Inflammatory macrophage (primary cell): Measurements from ENCODE around the gene SLCO1A2.
"Not testable (repeated sequence)": the region's sequence is repeated elsewhere in the genome, so short reads cannot be mapped to it uniquely, and the experiment has no call there.

Experiments
- DNase-seq, 2 donors: peaks; one replicate each; pipeline ENCODE4 v3.0.0-alpha.2; 2020 to 2022
- total RNA-seq, 18 experiments: gene quantifications; one replicate each; lab custom pipeline; 2026; ENCODE audit warnings: mixed read lengths in 6 of 18, inconsistent platforms in 2 of 18; lab: John Stamatoyannopoulos, UW

Gene SLCO1A2, protein sequence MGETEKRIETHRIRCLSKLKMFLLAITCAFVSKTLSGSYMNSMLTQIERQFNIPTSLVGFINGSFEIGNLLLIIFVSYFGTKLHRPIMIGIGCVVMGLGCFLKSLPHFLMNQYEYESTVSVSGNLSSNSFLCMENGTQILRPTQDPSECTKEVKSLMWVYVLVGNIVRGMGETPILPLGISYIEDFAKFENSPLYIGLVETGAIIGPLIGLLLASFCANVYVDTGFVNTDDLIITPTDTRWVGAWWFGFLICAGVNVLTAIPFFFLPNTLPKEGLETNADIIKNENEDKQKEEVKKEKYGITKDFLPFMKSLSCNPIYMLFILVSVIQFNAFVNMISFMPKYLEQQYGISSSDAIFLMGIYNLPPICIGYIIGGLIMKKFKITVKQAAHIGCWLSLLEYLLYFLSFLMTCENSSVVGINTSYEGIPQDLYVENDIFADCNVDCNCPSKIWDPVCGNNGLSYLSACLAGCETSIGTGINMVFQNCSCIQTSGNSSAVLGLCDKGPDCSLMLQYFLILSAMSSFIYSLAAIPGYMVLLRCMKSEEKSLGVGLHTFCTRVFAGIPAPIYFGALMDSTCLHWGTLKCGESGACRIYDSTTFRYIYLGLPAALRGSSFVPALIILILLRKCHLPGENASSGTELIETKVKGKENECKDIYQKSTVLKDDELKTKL
- 0 to 0.49 (median 0.02) reads per million in 18 experiments for total RNA-seq

DNA sequence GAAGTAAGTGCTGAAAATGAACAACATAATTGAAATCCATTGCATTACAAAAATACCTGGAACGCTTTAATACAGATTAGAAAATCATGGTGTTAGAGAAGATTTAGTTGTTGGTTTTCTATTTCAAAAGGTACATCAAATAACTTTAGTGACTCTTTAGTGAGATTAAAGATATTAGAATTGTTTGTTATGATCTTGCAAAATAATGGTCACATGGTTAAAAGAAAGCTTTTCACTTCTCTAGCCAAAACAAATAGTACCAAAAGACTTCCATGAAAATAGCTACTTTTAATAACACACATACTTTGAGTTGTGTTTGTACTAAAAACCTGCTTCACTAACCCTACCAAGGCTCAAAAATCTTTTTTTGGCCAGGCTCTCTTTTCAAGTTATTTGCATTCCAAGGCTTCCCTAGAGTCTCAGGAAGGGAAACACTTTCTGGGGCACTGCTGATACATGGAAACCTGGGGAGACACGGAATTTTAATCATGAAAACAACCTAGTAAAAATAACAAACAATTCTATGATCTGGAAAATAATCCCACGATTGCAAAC, at the start of gene SLCO1A2:
Gene SLCO1A2, minus strand, starts transcription at position 147 of the 555 bp plus-strand sequence. CDS start 270 bp downstream, outside the sequence.
- DNase-seq, result no peak

DNA sequence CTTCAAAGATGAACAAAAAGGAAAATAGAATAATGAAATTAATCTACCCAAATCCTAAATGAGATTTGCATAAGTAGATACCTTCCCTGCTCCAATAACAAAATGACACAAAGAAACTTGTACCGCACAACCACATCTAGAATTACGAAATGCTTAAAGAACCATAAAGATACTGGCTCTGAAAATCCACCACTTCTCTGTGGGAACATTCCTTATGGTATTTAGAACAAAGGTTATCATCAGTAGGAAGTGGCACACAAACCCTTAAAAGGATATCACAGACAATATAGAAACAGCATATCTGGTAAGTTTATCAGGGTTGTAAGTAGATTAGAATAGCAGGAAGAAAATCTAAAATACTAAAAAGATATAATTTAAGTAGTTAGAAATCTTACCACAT, 49.5 kb upstream of the SLCO1A2 start:
- DNase-seq, result no peak

DNA sequence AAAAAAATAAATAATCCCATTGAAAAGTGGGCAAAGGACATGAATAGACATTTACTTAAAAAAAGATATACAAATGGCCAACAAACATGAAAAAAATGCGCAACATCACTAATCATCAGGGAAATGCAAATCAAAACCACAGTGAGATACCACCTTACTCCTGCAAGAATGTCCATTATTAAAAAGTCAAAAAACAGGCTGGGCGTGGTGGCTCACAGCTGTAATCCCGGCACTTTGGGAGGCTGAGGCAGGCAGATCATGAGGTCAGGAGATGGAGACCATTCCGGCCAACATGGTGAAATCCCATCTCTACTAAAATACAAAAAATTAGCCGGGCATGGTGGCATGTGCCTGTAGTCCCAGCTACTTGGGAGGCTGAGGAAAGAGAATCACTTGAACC, 46.6 kb upstream of the SLCO1A2 start:
- not testable (repeated sequence) for DNase-seq

DNA sequence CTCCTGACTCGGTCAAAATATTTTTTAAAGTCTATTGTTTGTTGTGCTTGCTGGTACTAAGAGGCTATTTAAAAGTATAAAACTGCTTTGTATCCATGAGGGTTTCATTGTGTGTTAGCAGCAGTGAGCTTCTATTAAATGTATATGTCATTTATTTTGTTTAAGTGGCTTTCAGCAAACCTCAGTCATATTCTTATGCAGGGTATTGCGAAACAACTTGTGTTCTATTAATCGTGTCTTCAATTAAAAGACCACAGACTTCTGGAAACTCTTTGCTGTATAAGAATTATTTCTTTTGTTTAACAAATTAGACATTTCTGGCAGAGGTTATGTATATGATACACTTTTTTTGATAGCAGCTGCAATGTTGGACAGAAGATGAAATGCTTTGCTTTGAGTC, 44.5 kb upstream of the SLCO1A2 start:
- DNase-seq, result no peak

DNA sequence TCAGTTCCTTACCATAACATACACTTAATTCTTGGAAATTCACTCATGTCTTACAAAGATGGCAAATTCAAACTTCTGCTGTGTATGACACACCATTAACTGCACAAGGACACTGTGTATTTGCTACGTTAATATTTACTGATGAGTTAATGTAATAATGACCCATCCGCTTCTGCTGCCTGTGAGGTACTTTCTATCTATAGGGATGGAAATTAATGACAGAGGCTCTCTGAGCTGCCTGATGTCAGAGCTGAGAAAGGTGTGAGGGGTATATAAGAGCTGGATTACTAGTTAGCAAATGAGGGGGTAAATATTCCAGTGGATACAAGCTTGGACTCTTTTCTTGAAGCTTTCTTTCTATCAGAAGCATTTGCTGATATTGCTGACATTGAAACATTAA, 37.9 kb upstream of the SLCO1A2 start, which contains the start of gene IAPP:
Gene IAPP, plus strand, starts transcription at position 301 of the 400 bp plus-strand sequence. CDS start 450 bp downstream, outside the sequence.
- no peak for DNase-seq

DNA sequence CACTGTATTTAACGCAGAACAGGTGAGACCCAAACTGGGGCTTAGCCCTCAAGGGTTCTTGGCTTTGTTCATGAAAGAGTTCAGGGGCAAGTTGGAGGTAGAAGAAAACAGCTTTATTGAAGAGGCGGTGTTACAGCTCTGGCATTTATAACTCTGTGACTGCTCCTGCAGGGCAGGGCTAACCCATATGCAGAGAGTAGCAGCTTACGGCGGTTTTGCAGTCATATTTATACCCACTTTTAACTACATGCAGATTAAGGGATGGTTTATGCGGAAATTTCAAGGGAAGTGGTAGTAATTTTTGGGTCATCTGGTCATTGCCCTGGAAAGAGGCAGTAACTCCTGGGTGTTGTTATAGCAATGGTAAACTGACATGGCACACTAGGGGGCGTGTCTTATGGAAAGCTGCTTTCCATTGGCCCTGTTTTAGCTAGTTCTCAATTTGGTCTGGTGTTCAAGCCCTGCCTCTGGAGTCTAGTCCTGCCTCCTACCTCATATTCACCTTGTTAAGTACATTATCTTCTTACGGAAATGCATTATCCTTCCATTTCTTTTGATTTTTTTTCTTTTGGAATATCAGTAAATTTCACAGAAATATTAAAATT, 36.2 kb upstream of the SLCO1A2 start:
- DNase-seq, result no peak

DNA sequence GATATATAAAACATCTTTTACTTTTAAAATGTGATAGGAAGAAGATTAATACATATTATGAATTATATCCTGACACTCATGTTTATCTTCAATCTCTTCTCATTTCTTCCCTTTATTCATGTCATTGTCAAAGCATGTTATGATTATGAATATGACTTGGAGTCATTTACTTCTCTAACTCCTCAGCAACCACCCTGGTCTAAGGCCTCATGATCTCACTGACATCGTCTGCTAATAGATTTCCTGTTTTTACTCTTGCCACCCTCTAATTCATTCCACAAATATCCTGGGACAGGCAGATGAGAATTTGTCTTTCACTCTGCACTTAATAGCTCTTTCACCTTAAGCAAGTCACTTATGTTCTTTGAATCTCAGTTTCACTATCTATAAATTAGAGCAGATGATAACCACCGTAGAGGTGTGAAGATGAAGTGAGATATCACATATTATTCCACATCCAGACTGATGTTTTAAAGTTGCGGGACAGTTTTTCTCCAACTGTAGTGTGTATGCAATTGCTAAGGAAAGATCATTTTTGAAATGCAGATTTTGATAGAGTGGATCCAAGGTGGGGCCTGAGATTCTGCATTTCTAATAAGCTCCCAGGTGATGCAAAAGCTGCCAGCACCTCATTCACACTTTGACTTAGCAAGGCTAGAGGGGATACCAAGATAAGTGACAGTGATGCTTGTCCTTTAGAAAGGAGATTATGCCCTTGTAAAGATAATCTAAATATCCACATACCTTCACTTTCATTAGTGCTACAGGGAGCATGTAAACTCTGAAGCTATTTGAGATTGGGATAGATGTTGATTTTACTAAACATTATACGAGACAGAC, 34.6 kb upstream of the SLCO1A2 start:
- no peak for DNase-seq

DNA sequence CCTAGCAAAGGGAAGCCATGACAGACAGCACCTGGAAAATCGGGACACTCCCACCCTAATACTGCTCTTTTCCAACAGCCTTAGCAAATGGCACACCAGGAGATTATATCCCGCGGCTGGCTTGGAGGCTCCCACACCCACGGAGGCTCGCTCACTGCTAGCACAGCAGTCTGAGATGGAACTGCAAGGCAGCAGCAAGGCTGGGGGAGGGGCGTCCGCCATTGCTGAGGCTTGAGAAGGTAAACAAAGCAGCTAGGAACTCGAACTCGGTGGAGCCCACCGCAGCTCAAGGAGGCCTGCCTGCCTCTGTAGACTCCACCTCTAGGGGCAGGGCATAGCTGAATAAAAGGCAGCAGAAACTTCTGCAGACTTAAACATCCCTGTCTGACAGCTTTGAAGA, 25.9 kb upstream of the SLCO1A2 start:
- DNase-seq, result not testable (repeated sequence)

DNA sequence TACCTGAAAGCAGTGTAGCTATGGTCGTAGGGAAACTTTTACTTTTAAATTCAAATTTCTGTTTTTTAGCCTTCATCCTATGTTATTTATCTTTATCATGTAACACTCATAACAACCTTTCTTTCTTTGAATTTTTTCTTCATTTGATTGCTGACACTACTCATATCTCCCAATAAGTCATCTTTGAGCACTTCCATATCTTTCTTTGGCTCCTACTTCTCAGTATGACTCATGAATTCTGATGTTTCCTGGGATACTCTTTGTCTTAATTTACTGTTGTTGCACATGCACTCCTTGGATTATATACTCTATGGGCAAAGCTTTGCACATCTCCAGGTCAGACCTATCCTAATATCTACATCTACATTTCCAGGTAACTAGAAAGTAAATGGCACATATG, 19.9 kb upstream of the SLCO1A2 start:
- no peak for DNase-seq

DNA sequence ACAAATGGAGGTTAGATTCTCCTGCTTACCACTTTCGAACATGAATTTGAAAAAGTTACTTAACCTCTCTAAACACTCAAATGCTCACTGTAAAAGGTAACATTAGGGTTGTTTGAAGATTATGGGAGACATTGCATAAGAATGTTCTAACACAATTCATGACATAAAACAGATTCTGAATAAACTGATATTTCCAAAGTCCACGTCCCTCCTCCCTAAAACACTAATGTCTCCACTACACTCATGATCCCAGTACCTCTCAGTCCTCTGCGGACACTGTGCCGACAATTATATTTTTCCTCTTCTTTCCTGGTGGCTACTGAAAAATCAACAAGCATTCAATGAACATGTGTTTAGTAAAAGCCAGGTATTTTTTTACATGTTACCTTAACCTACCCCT, 19.2 kb upstream of the SLCO1A2 start:
- no peak for DNase-seq

DNA sequence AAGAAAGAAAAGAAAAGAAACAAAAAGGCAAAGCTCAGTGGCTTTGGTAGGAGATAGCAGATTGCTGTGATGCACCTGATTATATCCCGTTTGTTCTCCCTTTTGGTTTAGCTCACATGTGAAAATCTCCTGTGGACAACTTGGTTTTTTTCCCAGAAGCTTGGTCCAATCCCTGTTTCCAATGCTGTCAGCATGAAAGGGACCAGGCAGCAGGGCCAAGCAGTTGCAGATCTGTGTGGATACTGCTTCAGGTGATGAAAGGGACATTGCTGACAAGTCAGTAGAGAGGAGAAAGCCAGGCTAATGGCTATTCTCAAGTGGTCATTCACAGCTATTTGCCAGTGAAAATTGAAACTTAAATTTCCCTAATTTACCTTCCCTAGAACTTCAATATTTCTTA, 18.8 kb upstream of the SLCO1A2 start:
- no peak for DNase-seq

DNA sequence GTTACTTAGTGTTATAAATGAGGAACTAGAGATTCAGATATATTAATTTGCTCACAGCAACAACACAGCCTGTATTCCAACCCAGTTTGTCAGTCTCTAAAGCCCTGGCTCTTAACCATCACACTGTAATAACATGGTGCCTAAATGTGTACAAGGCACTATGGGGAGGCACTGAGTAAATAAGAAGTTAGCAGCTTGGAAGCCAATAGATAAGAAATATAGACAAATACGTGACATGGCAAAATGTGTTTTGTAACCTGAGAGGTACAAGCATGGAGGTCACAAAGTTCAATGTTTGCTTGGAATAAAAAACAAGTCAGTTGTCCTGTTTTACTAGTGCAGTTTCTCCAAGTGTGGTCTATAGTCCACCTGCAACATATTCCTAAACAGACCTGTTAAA, 16.3 kb upstream of the SLCO1A2 start:
- DNase-seq, result no peak

DNA sequence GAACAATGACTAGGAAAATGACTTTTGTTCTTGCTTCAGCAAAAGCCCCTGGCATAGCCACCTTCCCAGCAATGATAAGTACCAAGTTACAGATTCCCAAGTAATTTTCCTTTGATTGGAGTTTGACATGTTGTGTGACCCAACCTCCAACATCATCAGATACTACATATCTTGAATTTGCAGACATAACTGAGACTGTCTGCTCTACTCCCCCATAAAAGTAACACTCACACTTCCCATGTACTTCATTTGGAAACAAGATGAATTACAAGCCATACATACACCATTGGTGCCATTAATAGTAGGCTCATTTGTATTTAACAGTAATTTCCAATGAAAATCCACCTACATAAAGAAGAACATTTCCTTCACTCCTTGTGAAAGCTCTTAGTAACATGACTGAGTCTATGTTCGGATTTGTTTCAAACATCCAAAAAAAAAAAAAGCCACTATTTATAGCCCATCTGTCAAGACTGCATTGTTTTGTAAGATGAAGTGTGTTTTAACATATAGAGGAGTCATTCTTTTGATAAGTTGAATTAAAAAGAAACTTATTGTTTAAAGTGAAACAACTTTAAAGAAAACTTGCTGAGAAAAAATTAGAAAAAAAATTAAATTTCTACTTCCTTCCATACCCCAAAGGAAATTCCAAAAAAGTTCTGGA, 12.0 kb upstream of the SLCO1A2 start:
- DNase-seq, result no peak

DNA sequence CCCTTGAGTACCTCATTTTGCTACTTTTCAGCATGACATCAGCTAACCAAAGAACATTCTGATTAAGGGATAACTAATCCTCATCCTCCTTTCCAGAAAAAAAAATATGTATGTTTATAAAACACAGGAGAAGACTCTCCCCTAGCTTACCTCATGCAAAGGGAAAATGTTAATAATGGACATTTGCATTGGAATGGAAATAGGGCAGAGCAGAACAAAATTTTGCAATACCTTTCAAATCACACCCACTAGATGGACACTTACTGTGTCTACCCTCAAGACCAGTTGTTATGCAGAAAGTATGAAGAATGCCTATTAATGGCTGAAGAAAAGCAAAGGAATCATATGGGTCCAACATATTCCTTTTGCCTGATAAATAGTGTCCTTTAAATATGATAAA, 8.9 kb upstream of the SLCO1A2 start:
- no peak for DNase-seq

DNA sequence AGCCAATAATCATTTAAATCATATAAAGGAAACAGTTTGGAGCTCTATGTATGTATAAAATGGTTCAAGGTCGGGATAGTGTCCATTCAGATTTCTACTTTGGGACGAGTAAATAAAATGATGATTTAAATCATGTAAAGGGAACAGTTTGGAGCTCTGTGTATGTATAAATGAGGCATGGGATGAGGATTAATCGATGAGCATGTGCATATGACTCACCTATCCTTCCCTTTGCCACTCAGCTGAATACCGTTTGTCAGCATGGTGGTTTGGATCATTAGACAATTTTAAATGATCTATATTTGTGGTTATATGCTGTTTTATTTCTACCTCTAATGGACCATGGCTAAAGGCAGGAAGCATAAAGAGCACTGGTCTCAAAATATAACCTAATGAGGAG, 7.1 kb upstream of the SLCO1A2 start:
- DNase-seq, result no peak

DNA sequence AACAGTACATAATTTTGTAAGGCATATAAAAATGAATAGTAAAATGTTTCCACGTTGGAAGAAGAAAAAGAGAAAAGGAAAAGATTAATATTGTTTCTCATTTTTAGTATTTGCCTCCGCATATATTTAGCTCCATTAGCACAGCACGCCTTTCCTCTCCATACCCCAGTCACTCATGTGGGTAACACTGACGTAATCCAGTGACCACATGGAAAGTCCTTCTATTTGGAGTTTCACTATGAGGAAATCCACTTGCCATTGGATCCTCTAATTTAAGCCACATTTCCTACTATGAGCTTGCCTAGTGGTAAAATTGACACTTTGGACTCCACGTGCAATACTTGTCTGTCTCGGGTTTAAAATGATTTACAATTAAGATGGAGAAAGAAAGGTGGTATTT, 5.7 kb upstream of the SLCO1A2 start:
- DNase-seq, result no peak

DNA sequence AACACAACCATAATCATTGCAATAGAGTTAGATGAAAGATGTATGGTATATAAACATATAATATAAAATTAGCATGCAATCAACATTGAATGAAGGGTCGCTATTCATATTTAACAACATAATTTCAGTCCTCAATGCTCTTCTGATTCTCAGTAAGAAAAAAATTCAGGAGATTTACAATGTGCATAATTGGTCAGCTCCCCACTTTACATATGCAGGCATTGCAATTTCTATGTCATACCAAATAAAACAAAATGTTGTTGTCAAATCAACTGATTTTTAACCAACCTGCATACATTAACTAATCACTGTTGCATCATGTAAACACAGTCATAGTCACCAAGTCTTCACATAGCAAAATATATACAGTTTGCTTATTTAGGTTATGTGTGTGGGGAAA, 5.2 kb upstream of the SLCO1A2 start:
- no peak for DNase-seq

DNA sequence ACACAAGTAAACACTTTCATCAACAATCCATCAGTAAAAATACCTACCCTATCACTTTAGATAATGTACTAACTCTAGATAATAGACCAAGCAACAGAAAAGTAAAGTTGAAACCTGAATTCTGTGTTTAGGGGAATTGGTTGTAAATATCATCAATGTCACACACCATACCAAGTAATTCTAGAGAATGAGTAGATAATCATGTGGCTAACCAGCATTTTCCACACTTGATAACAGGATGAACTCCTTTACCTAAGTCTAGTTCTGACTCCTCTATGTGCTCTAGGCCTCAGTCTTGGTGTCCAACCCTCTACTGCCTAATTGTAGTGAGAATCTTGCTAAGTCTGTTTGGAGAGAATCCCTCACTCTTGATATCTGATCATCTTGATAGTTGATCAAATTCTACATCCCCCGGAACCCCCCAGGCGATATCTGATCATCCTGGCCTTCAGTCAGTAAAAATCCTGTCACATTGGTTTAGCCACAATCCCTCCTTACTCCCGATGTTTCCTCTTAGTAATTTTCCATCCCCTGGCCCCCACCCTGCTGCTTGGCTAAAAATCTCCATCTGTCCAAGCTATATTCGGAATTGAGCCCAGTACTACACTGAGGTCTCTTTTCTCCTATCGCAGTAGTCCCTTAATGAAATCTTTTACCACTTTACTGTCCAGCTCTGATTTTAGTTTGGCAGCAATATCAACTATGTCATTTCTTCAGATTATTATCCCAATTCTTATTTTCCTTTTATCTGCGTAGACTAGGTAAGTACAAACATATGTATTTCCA, 3.4 kb upstream of the SLCO1A2 start:
- DNase-seq, result no peak

DNA sequence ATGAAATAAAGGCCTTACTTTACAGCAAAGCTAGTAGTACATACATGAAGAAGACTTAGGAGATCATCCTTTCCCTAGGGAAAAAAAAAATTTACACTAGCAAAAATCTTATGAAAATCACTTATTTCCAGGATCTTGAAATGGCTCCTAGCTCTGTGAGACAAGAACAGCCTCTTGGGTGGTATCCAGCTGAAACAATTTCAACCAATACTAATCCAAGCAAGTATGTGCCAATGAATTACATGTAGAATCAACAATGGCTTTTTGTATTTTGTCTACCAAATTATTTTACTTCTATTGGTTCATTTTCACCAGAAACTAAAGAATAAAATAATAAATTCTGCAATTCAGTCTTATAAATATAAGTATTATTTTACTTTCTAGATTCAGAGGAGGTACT, 2.7 kb upstream of the SLCO1A2 start:
- no peak for DNase-seq

DNA sequence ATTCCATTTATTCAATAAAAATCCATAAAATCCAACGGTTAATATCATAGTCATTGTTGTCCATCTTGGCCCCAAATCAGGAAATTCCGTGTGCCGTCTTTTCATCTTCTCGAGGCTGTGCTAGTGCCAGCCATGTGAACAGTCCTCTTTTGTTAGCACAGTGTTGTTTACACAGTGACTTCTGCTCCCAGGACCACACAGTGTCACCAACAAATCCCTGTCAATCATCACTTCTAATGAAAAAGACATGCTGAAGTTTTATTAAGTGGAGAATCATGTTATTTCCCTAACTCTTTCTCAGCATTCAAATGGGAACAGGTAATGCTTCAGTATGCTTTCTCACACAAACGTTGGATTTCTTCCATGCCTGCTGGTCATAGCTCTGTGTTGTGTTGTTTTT, 1.9 kb upstream of the SLCO1A2 start:
- DNase-seq, result no peak

DNA sequence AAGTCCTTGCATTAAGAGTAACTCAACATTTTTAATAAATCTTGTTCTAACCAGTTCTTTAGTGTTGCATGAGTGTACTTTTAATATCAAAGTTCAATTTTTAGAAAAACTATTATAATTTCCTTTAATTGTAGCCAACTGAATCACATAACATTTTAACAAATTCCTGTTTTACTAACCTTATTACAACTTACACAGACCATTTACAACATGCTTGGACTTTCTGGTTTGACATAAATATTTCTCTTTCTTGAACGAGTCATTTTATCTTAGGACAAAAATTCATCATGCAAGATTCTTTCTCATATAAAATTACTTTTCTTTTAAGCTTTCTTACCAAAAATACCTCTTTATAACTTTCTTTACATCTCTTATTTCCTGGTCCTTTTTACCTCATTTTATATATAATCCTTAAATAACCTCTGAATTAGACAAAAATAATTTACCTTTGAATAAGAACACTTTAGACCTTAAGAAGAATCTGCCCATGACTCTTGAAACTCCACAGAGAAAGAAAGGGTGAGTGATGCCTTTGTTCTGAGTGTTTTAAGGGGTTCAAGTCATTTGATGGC, 3.9 kb downstream of the SLCO1A2 start:
- DNase-seq, result no peak
